Measurements from ENCODE around the gene LIPG.
"Not testable (repeated sequence)": the region's sequence is repeated elsewhere in the genome, so short reads cannot be mapped to it uniquely, and the experiment has no call there.

LIPG gene

DNA sequence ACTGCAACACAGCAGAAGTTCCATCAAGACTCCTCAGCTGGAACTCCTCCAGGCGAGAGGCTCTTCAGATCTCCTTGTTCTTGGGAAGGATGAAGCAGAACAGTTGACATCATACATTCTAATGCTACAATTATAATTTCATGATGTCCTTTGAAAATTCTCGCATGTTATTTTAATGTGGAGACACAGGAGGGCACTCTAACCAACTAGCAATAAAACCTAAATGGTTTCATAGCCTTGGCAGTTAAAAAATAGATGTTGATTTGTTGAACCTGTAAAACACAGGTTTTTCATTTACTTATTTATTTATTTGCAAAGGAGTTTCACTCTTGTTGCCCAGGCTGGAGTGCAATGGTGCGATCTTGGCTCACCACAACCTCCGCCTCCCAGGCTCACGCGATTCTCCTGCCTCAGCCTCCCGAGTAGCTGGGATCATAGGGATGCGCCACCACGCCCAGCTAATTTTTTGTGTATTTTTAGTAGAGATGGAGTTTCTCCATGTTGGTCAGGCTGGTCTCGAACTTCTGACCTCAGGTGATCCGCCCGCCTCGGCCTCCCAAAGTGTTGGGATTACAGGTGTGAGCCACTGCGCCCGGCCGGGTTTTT is 2.4 kb upstream of the LIPG start:
- TF ChIP-seq, protein P1, sequence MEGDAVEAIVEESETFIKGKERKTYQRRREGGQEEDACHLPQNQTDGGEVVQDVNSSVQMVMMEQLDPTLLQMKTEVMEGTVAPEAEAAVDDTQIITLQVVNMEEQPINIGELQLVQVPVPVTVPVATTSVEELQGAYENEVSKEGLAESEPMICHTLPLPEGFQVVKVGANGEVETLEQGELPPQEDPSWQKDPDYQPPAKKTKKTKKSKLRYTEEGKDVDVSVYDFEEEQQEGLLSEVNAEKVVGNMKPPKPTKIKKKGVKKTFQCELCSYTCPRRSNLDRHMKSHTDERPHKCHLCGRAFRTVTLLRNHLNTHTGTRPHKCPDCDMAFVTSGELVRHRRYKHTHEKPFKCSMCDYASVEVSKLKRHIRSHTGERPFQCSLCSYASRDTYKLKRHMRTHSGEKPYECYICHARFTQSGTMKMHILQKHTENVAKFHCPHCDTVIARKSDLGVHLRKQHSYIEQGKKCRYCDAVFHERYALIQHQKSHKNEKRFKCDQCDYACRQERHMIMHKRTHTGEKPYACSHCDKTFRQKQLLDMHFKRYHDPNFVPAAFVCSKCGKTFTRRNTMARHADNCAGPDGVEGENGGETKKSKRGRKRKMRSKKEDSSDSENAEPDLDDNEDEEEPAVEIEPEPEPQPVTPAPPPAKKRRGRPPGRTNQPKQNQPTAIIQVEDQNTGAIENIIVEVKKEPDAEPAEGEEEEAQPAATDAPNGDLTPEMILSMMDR (conservative IDR thresholded peaks at IDR 0.05; ENCODE audit: low read depth, low read length), result peak; percentile 65
- DNase-seq (ENCODE audit: low read depth); H3K4me3 ChIP-seq (ENCODE audit: low read length): not testable (repeated sequence)

DNA sequence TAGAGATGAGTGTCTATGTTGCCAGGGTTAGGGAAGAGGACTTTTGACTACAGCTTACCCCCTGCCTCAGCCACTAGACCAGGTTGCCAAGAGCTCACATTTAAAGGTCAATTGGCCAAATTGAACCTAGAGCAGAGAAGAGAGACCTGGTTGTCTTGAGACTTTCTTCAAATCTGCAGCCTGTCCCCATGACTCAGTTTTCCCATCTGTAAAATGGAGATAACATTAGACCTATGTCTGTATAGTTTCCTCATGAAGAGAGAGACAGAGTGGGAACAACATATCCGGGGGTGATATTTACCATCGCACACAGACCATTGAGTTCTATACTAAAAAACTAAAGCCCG is 1.6 kb upstream of the LIPG start:
- no peak overlapping the region for H3K4me3 ChIP-seq (ENCODE audit: low read length)
- DNase-seq (ENCODE audit: low read depth), result no peak
- TF ChIP-seq, protein P1 (conservative IDR thresholded peaks at IDR 0.05; ENCODE audit: low read depth, low read length), result no peak

DNA sequence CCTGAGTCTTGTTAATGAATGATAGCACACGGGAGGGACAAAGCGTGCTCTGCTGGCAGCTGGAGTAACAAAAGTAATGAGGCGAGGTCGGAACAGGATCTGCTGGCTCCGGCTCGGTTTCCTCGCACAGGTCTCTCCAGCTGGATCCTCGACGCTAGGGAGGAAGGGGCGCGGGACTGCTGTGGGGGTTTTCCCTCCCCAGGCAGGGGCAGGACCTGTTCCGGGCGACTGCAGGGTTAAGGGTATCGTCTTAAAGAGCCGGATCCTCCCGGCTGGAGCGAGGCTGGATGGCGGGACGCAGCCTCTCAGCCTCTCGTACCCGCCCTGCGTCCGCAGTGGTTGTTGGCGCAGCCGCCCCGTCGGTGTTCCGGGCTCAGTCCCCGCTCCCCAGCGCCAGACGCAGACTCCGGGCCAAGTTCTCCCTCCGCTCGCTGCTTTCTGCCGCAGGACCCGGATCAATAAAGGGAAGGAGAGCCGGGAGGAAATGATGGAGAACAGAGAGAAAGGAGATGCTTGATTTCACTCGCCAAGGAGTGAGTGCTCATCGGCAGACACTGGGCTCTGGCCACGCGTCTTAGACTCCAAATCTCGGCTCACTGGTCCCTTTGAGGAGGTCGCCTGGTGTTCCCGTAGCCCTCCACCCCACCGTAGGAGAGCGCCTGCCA is 1.1 kb upstream of the LIPG start:
- TF ChIP-seq, protein P1 (conservative IDR thresholded peaks at IDR 0.05; ENCODE audit: low read depth, low read length), result no peak
- H3K4me3 ChIP-seq (ENCODE audit: low read length), result peak overlapping the region; percentile 68
- DNase-seq (ENCODE audit: low read depth), result no peak

DNA sequence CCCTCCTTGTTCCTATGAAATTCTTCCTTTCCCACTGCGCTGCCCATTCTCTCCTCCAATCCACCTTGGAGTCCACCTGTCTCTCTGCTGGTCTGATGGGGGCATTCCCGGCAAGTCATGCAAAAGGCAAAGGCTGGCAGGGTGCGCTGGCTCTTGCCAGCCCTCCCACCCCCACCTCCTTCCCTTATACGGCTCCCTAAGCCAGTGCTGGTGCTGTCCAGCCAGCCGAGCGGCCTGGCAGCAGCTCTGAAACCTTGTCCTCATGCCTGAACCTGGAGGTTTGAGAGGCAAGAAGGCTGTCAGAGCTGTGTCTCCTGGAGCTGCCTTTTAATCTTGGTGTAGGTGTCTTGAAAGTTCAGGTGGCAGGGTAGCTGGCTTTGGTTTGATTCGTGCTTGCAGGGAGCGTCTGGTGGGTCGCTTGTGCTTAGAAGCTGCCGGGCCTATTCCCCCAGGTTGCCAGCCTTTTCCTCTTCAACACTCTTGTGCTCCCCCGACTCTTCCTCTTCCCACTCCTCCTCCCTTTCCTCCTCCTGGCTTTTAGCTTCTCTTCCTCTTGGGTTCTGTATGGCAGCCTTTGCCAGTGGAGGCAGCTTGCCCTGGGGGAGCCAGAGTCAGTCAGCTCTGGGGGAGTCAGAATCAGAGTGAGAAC is 748 bp downstream of the LIPG start:
- H3K4me3 ChIP-seq (ENCODE audit: low read length), result peak overlapping the region; percentile 68
- DNase-seq (ENCODE audit: low read depth), result no peak
- TF ChIP-seq, protein P1 (conservative IDR thresholded peaks at IDR 0.05; ENCODE audit: low read depth, low read length), result no peak

DNA sequence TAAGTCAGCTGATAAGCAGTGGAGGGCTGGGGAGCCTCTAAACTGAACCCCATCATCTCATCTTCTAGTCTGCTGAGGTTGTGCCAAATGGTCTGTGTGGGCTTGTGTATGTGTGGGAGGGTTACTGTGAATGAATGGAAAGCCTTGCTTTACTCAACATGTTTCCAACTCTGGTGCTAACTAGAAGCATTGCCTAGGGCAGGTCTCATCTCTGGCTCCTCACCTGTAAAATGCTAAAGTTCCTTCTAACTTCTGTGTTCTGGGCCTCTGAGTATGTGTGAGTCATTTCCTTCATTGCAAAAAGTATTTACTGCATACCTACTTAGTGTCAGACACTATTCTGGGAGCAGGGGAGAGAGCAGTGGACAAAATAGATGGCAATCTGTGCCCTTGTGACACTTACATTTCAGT is 1.3 kb downstream of the LIPG start:
- no peak for DNase-seq (ENCODE audit: low read depth)
- peak overlapping the region; percentile 68 for H3K4me3 ChIP-seq (ENCODE audit: low read length)

DNA sequence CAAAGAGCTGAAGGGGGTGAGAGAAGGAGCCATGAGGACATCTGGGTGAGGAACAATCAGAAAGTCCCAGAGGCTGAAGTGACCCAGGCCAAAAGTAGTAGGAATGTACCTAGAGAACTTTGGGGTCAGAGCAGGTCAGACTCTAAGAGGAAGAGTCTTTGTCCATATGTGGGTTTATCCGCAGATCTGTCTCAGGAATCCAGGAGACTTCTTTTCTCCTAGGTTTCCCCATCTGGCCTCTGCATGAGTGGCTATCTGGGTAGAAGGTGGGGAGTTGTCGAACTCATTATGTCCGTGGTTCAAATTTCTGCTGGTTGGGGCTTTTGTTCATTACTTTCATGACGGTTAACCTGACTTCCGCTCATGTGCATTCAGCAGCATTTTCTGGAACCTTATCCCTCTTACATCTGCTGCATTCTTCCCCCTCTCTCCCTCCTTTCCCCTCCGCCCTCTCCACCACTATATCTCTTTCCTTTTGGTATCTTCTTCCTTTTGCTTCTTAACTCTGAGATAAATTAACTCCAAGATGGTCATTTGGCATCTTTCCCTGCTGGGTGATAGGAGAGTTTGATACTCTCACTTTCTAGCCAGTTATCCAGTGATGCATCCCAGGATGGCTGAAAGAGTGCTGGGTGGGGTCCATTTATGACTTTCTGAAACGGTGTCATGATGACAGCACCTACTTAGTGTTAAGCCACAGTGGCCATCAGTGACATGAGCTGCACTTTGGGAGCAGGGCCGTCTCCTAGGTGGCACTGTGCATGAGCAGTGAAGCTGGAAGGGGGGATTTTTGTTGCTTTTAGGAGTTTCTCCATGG is 2.1 kb downstream of the LIPG start:
- TF ChIP-seq, protein P1 (conservative IDR thresholded peaks at IDR 0.05; ENCODE audit: low read depth, low read length), result peak; percentile 6
- H3K4me3 ChIP-seq (ENCODE audit: low read length), result peak overlapping the region; percentile 68
- no peak for DNase-seq (ENCODE audit: low read depth)

More for the DNA sequence above, 1.3 kb downstream of the LIPG start:
- TF ChIP-seq, protein P1 (conservative IDR thresholded peaks at IDR 0.05; ENCODE audit: low read depth, low read length), result no peak

All from retinal pigment epithelial cell (primary cell).